ENCODE measurements around the gene GALM. TPM values are rescaled to one million over a fixed set of nuclear protein-coding genes. Genes with fewer than 3 reads are reported as not detected.

Gene GALM
- total and polyA plus RNA-seq, 2 donors from 2014 or later = 17.9 to 79.9 TPM

DNA sequence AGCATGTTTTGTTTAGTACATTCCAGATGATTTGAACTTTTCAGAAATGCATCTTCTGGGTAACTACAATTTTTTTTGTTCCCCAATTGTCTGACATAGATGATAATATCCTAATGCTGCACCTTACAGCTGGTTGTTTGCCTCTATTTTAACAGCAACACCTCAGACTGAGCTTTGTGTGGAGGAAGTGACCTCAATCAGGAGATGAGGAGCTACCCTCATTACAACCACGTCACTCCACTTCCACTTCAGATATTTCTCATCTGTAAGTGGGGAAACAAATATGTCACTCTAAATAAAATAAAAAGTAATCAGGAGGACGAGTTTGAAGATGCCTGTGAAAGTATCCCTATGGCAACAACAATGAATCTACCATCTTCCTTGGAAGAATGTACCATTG lies 97.3 kb downstream of the GALM start:
- Histone ChIP-seq H3K36me3 (ENCODE audit: control insufficient read depth in 2 of 3, insufficient read depth in 3 of 3, low read length in 3 of 3) (no peaks in the 10 kb centered on the region), H3K4me1 (ENCODE audit: control insufficient read depth in 2 of 3, insufficient read depth in 2 of 3, low read depth in 1 of 3, low read length in 3 of 3) (no peaks in the 10 kb centered on the region), H3K4me3 (ENCODE audit: low read length in 3 of 3) (no peak overlapping the region), H3K9me3 (ENCODE audit: control insufficient read depth in 2 of 3, insufficient read depth in 1 of 3, low read length in 3 of 3) (no peaks in the 10 kb centered on the region), H3K27me3 (ENCODE audit: control insufficient read depth, insufficient read depth, low read length) (no peaks in the 10 kb centered on the region), H3K27ac (ENCODE audit: low read depth in 2 of 2, low read length in 2 of 2) (no peak overlapping the region), H3K9ac (ENCODE audit: low read length in 3 of 3) (no peak overlapping the region)
- intact Hi-C loops (cut with DNase I) = no loop called here
- DNase-seq (no peak), FAIRE-seq (no peak)
- TF ChIP-seq, protein P1, sequence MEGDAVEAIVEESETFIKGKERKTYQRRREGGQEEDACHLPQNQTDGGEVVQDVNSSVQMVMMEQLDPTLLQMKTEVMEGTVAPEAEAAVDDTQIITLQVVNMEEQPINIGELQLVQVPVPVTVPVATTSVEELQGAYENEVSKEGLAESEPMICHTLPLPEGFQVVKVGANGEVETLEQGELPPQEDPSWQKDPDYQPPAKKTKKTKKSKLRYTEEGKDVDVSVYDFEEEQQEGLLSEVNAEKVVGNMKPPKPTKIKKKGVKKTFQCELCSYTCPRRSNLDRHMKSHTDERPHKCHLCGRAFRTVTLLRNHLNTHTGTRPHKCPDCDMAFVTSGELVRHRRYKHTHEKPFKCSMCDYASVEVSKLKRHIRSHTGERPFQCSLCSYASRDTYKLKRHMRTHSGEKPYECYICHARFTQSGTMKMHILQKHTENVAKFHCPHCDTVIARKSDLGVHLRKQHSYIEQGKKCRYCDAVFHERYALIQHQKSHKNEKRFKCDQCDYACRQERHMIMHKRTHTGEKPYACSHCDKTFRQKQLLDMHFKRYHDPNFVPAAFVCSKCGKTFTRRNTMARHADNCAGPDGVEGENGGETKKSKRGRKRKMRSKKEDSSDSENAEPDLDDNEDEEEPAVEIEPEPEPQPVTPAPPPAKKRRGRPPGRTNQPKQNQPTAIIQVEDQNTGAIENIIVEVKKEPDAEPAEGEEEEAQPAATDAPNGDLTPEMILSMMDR (IDR thresholded peaks at IDR 0.05; ENCODE audit: borderline replicate concordance, extremely low read depth, insufficient read depth) = no peak

DNA sequence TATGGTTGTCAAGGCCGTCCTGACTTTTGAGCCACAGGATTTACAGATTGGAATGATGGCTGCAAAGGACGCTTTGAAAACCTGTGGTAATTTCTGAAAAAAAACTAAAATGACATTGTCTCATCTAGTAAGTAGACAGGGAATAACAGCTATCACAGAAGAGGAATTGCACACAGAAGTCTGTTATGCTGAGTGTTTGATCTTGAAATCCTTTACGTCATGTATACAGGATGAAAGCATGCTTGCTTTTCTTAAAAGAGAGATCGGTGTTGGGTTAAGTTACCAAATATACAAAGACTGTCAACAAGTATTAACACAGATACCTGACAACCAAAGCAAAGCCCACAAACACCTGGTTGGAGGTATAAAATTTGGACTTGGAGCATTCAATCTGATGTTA lies 97.8 kb downstream of the GALM start:
- Histone ChIP-seq H3K9ac (ENCODE audit: low read length in 3 of 3) (no peak overlapping the region), H3K27ac (ENCODE audit: low read depth in 2 of 2, low read length in 2 of 2) (no peak overlapping the region), H3K9me3 (ENCODE audit: control insufficient read depth in 2 of 3, insufficient read depth in 1 of 3, low read length in 3 of 3) (no peaks in the 10 kb centered on the region), H3K4me1 (ENCODE audit: control insufficient read depth in 2 of 3, insufficient read depth in 2 of 3, low read depth in 1 of 3, low read length in 3 of 3) (no peaks in the 10 kb centered on the region), H3K27me3 (ENCODE audit: control insufficient read depth, insufficient read depth, low read length) (no peaks in the 10 kb centered on the region), H3K36me3 (ENCODE audit: control insufficient read depth in 2 of 3, insufficient read depth in 3 of 3, low read length in 3 of 3) (no peaks in the 10 kb centered on the region), H3K4me3 (ENCODE audit: low read length in 3 of 3) (no peak overlapping the region)
- DNase-seq = no peak
- TF ChIP-seq, protein P1 (IDR thresholded peaks at IDR 0.05; ENCODE audit: borderline replicate concordance, extremely low read depth, insufficient read depth) = no peak
- intact Hi-C loops (cut with DNase I) = no loop called here
- no peak for FAIRE-seq

DNA sequence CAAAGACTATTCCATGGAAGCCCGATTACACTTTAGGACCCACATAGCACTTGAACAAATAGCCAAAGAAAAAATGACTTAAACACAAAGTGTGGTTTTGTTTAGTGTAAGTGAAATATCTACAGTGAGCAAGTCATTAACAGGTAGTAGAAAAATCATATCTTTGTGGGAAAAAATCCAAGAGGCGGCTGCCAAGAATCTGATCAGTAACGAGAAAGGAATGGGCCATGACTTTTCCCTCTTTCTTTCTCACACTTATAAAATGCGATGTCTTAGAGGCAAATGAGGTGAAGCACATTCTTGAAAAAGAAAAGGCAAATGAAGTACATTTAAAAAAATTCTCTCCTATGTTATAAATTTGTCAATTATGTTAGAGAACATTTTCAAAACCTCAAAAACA lies 99.2 kb downstream of the GALM start:
- intact Hi-C loops (cut with DNase I) = no loop called here
- Histone ChIP-seq H3K9ac (ENCODE audit: low read length in 3 of 3) (no peak overlapping the region), H3K36me3 (ENCODE audit: control insufficient read depth in 2 of 3, insufficient read depth in 3 of 3, low read length in 3 of 3) (no peaks in the 10 kb centered on the region), H3K4me1 (ENCODE audit: control insufficient read depth in 2 of 3, insufficient read depth in 2 of 3, low read depth in 1 of 3, low read length in 3 of 3) (no peaks in the 10 kb centered on the region), H3K27ac (ENCODE audit: low read depth in 2 of 2, low read length in 2 of 2) (no peak overlapping the region), H3K27me3 (ENCODE audit: control insufficient read depth, insufficient read depth, low read length) (no peaks in the 10 kb centered on the region), H3K9me3 (ENCODE audit: control insufficient read depth in 2 of 3, insufficient read depth in 1 of 3, low read length in 3 of 3) (no peaks in the 10 kb centered on the region), H3K4me3 (ENCODE audit: low read length in 3 of 3) (no peak overlapping the region)
- TF ChIP-seq, protein P1 (IDR thresholded peaks at IDR 0.05; ENCODE audit: borderline replicate concordance, extremely low read depth, insufficient read depth) = no peak
- no peak for FAIRE-seq
- no peak for DNase-seq

DNA sequence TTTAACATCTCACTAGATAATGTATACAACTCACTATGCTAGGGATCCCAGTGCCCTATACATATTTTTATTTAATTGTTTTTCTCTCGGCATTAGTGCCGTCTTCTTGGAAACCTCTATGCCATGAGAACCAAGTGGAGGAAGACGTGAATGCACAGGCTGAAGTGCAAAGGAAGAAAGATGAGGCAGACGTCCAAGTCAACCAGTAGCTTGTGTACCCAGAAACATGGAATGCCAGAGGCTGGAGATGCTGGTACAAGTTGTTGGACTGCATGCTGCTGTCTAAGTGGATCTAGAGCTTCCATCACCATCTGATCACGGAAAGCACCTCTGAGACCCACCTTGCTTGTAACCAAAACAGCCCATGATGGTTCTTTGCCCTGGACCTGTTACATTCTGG lies 99.6 kb downstream of the GALM start:
- no peaks in the 10 kb centered on the region for H3K27me3 ChIP-seq (ENCODE audit: control insufficient read depth, insufficient read depth, low read length)
- no peak for DNase-seq
- H3K36me3 ChIP-seq (ENCODE audit: control insufficient read depth in 2 of 3, insufficient read depth in 3 of 3, low read length in 3 of 3) = no peaks in the 10 kb centered on the region
- no peak overlapping the region for H3K27ac ChIP-seq (ENCODE audit: low read depth in 2 of 2, low read length in 2 of 2)
- H3K4me3 ChIP-seq (ENCODE audit: low read length in 3 of 3) = no peak overlapping the region
- TF ChIP-seq, protein P1 (IDR thresholded peaks at IDR 0.05; ENCODE audit: borderline replicate concordance, extremely low read depth, insufficient read depth) = no peak
- no peak for FAIRE-seq
- no peak overlapping the region for H3K9ac ChIP-seq (ENCODE audit: low read length in 3 of 3)
- H3K9me3 ChIP-seq (ENCODE audit: control insufficient read depth in 2 of 3, insufficient read depth in 1 of 3, low read length in 3 of 3) = no peaks in the 10 kb centered on the region
- H3K4me1 ChIP-seq (ENCODE audit: control insufficient read depth in 2 of 3, insufficient read depth in 2 of 3, low read depth in 1 of 3, low read length in 3 of 3) = no peaks in the 10 kb centered on the region
- intact Hi-C loops (cut with DNase I) = no loop called here
